ENCODE data around the gene SESN1.

The SESN1 gene

GRCh38 chr6:109024784-109025183, 69.9 kb downstream of the SESN1 start:
- DNase-seq = no peak

- DNase-seq = no peak
Measured at GRCh38 chr6:109024368-109024767, 70.3 kb downstream of the SESN1 start.

- no peak for DNase-seq
Measured at GRCh38 chr6:109023356-109023925, 71.2 kb downstream of the SESN1 start.

- DNase-seq = no peak
Measured at GRCh38 chr6:109021870-109022269, 72.8 kb downstream of the SESN1 start.

- DNase-seq = no peak
Measured at GRCh38 chr6:109019911-109020310, 74.7 kb downstream of the SESN1 start.

- no peak for DNase-seq
Measured at GRCh38 chr6:109015176-109015575, 79.5 kb downstream of the SESN1 start.

GRCh38 chr6:109014606-109015005, 80.0 kb downstream of the SESN1 start:
- DNase-seq = no peak

- no peak for DNase-seq
Measured at GRCh38 chr6:109013656-109014305, 80.9 kb downstream of the SESN1 start.

- no peak for DNase-seq
Measured at GRCh38 chr6:109010705-109011102, 83.9 kb downstream of the SESN1 start.

GRCh38 chr6:109009962-109010704, 84.5 kb downstream of the SESN1 start:
- DNase-seq = no peak

GRCh38 chr6:109009236-109009961, 85.2 kb downstream of the SESN1 start:
- DNase-seq = peak; percentile 94

GRCh38 chr6:109008537-109009235, 86.0 kb downstream of the SESN1 start:
- peak; percentile 21 for DNase-seq

- no peak for DNase-seq
Measured at GRCh38 chr6:109008054-109008453, 86.6 kb downstream of the SESN1 start.

GRCh38 chr6:109007521-109007920, 87.1 kb downstream of the SESN1 start:
- DNase-seq = no peak

GRCh38 chr6:109006818-109007217, 87.8 kb downstream of the SESN1 start:
- DNase-seq = no peak

- DNase-seq = no peak
Measured at GRCh38 chr6:109002882-109003281, 91.8 kb downstream of the SESN1 start.

- DNase-seq = no peak
Measured at GRCh38 chr6:109002051-109002697, 92.5 kb downstream of the SESN1 start.

- DNase-seq = no peak
Measured at GRCh38 chr6:109001291-109001894, 93.3 kb downstream of the SESN1 start.

- DNase-seq = no peak
Measured at GRCh38 chr6:109000289-109000688, 94.4 kb downstream of the SESN1 start.

- DNase-seq = no peak
Measured at GRCh38 chr6:108999428-108999827, 95.2 kb downstream of the SESN1 start.

- no peak for DNase-seq
Measured at GRCh38 chr6:108998485-108998884, 96.2 kb downstream of the SESN1 start.

GRCh38 chr6:108996208-108996607, 98.4 kb downstream of the SESN1 start:
- no peak for DNase-seq

Measured in activated CD4-positive, alpha-beta T cell treated with anti-CD3 and anti-CD28 coated beads for 48 hours (primary cell).